Activated T-cell treated with anti-CD3 and anti-CD28 coated beads, Interleukin-2, amount 50 U/mL, for 4 hours (primary cell): ENCODE data around the gene RPL39L. TPM values are rescaled to one million over a fixed set of nuclear protein-coding genes. Genes with fewer than 3 reads are reported as not detected.
A peak's percentile ranks its signal among the peaks of the same experiment; 100 is the strongest.
"Not testable (repeated sequence)": the region's sequence is repeated elsewhere in the genome, so short reads cannot be mapped to it uniquely, and the experiment has no call there.

Experiments used
- ATAC-seq, 2 donors: fragments of 200-7000 bp; cut with Tn5 transposase; one replicate each; pipeline ENCODE4 v1.10.0; 2021
- DNase-seq: peaks from one replicate; pipeline ENCODE4 v3.0.0-alpha.2; 2020
- H3K27me3 Mint-ChIP-seq: one replicate; pipeline ENCODE4 v1.8.0; 2021; ENCODE audit warnings: low read depth, mixed read lengths
- H3K36me3 Mint-ChIP-seq: one replicate; pipeline ENCODE4 v1.8.0; 2022; ENCODE audit warnings: mixed read lengths; ENCODE audit not compliant: insufficient read depth
- H3K4me1 Mint-ChIP-seq: one replicate; pipeline ENCODE4 v1.8.0; 2021; ENCODE audit warnings: low read depth, mixed read lengths
- H3K4me3 Mint-ChIP-seq: one replicate; pipeline ENCODE4 v1.8.0; 2021; ENCODE audit warnings: mild to moderate bottlenecking, moderate library complexity, mixed read lengths
- H3K9me3 Mint-ChIP-seq: one replicate; pipeline ENCODE4 v1.8.0; 2021; ENCODE audit warnings: mixed read lengths
- total RNA-seq, 3 donors: library from RNA; stranded (reverse); gene quantifications; one replicate each; pipeline ENCODE4 v1.2.1, GENCODE V29; 2021

The RPL39L gene
- 1 to 10 TPM; 4.1 to 5.6 (median 4.7) TPM for total RNA-seq

GRCh38 chr3:187139126-187139894 lies at the start of gene RPL39L:
Gene RPL39L, minus strand, starts transcription at chr3:187139496. Its CDS starts 18,196 bp downstream, at chr3:187121300.
- peaks cover 7% of the 10 kb centered on the region for H3K9me3 Mint-ChIP-seq
- H3K4me3 Mint-ChIP-seq, result peak within 1 kb of the TSS; percentile 87
- peaks cover 4% of the 10 kb centered on the region for H3K36me3 Mint-ChIP-seq
- DNase-seq (peak; percentile 89), ATAC-seq (peak; percentile 97 to 98)
- peaks cover 22% of the 10 kb centered on the region for H3K4me1 Mint-ChIP-seq
- H3K27me3 Mint-ChIP-seq, result no peaks in the 10 kb centered on the region

- Mint-ChIP-seq H3K4me1 (no peaks in the 10 kb centered on the region), H3K36me3 (no peaks in the 10 kb centered on the region), H3K27me3 (peaks cover 28% of the 10 kb centered on the region), H3K9me3 (no peaks in the 10 kb centered on the region), H3K4me3 (no peak overlapping the region)
- DNase-seq (no peak), ATAC-seq (no peak)
Observed at GRCh38 chr3:187188931-187189330, 49.6 kb upstream of the RPL39L start.

GRCh38 chr3:187186801-187187421 lies 47.6 kb upstream of the RPL39L start:
- peaks cover 21% of the 10 kb centered on the region for H3K27me3 Mint-ChIP-seq
- no peaks in the 10 kb centered on the region for H3K36me3 Mint-ChIP-seq
- ATAC-seq, result no peak
- H3K4me3 Mint-ChIP-seq, result no peak overlapping the region
- no peak for DNase-seq
- no peaks in the 10 kb centered on the region for H3K4me1 Mint-ChIP-seq
- no peaks in the 10 kb centered on the region for H3K9me3 Mint-ChIP-seq

GRCh38 chr3:187186375-187186774 lies 47.1 kb upstream of the RPL39L start:
- no peak for ATAC-seq
- DNase-seq, result no peak
- no peaks in the 10 kb centered on the region for H3K36me3 Mint-ChIP-seq
- peaks cover 23% of the 10 kb centered on the region for H3K27me3 Mint-ChIP-seq
- H3K9me3 Mint-ChIP-seq, result no peaks in the 10 kb centered on the region
- H3K4me3 Mint-ChIP-seq, result no peak overlapping the region
- H3K4me1 Mint-ChIP-seq, result no peaks in the 10 kb centered on the region

- no peak for ATAC-seq
- no peak for DNase-seq
- Mint-ChIP-seq H3K9me3 (no peaks in the 10 kb centered on the region), H3K27me3 (peaks cover 18% of the 10 kb centered on the region), H3K4me1 (no peaks in the 10 kb centered on the region), H3K4me3 (no peak overlapping the region), H3K36me3 (no peaks in the 10 kb centered on the region)
Observed at GRCh38 chr3:187185759-187186158, 46.5 kb upstream of the RPL39L start.

GRCh38 chr3:187183903-187184302 lies 44.6 kb upstream of the RPL39L start:
- Mint-ChIP-seq H3K4me1 (no peaks in the 10 kb centered on the region), H3K36me3 (no peaks in the 10 kb centered on the region), H3K9me3 (no peaks in the 10 kb centered on the region), H3K27me3 (peaks cover 16% of the 10 kb centered on the region), H3K4me3 (no peak overlapping the region)
- DNase-seq (no peak), ATAC-seq (no peak)

- ATAC-seq, result no peak
- Mint-ChIP-seq H3K4me3 (no peak overlapping the region), H3K27me3 (peaks cover 15% of the 10 kb centered on the region), H3K36me3 (no peaks in the 10 kb centered on the region), H3K4me1 (no peaks in the 10 kb centered on the region), H3K9me3 (no peaks in the 10 kb centered on the region)
- DNase-seq, result no peak
Observed at GRCh38 chr3:187183210-187183862, 44.0 kb upstream of the RPL39L start.

- no peak overlapping the region for H3K4me3 Mint-ChIP-seq
- no peak for DNase-seq
- peaks cover 16% of the 10 kb centered on the region for H3K27me3 Mint-ChIP-seq
- no peaks in the 10 kb centered on the region for H3K4me1 Mint-ChIP-seq
- H3K36me3 Mint-ChIP-seq, result no peaks in the 10 kb centered on the region
- ATAC-seq, result no peak
- no peaks in the 10 kb centered on the region for H3K9me3 Mint-ChIP-seq
Observed at GRCh38 chr3:187181454-187182170, 42.3 kb upstream of the RPL39L start.

GRCh38 chr3:187172929-187173328 lies 33.6 kb upstream of the RPL39L start:
- DNase-seq, result no peak
- no peaks in the 10 kb centered on the region for H3K36me3 Mint-ChIP-seq
- ATAC-seq, result no peak
- peaks cover 6% of the 10 kb centered on the region for H3K4me1 Mint-ChIP-seq
- H3K27me3 Mint-ChIP-seq, result peaks cover 13% of the 10 kb centered on the region
- H3K9me3 Mint-ChIP-seq, result no peaks in the 10 kb centered on the region
- no peak overlapping the region for H3K4me3 Mint-ChIP-seq

- not testable (repeated sequence) for H3K9me3 Mint-ChIP-seq, H3K4me1 Mint-ChIP-seq, H3K4me3 Mint-ChIP-seq, DNase-seq, ATAC-seq, H3K36me3 Mint-ChIP-seq
- peaks cover 12% of the 10 kb centered on the region for H3K27me3 Mint-ChIP-seq
Observed at GRCh38 chr3:187170911-187171310, 31.6 kb upstream of the RPL39L start.

GRCh38 chr3:187169231-187169960 lies 30.1 kb upstream of the RPL39L start:
- peaks cover 9% of the 10 kb centered on the region for H3K27me3 Mint-ChIP-seq
- no peaks in the 10 kb centered on the region for H3K9me3 Mint-ChIP-seq
- no peaks in the 10 kb centered on the region for H3K36me3 Mint-ChIP-seq
- DNase-seq (no peak), ATAC-seq (no peak)
- H3K4me3 Mint-ChIP-seq, result no peak overlapping the region
- H3K4me1 Mint-ChIP-seq, result peaks cover 8% of the 10 kb centered on the region

- ATAC-seq, result no peak
- Mint-ChIP-seq H3K4me1 (peaks cover 8% of the 10 kb centered on the region), H3K27me3 (peaks cover 4% of the 10 kb centered on the region), H3K4me3 (no peak overlapping the region), H3K36me3 (no peaks in the 10 kb centered on the region), H3K9me3 (no peaks in the 10 kb centered on the region)
- DNase-seq, result no peak
Observed at GRCh38 chr3:187167777-187168176, 28.5 kb upstream of the RPL39L start.

GRCh38 chr3:187166750-187167149 lies 27.5 kb upstream of the RPL39L start:
- ATAC-seq (no peak), DNase-seq (no peak)
- Mint-ChIP-seq H3K4me1 (peaks cover 8% of the 10 kb centered on the region), H3K4me3 (no peak overlapping the region), H3K36me3 (no peaks in the 10 kb centered on the region), H3K9me3 (no peaks in the 10 kb centered on the region), H3K27me3 (peaks cover 5% of the 10 kb centered on the region)

GRCh38 chr3:187165144-187165543 lies 25.8 kb upstream of the RPL39L start:
- DNase-seq, result peak; percentile 18
- Mint-ChIP-seq H3K9me3 (no peaks in the 10 kb centered on the region), H3K4me3 (no peak overlapping the region), H3K27me3 (peaks cover 8% of the 10 kb centered on the region), H3K4me1 (peaks cover 6% of the 10 kb centered on the region), H3K36me3 (no peaks in the 10 kb centered on the region)
- peak in 1 of 2 donors; percentile 55 for ATAC-seq
